Right lobe of liver (tissue), 6 donors: ENCODE data around the gene DNAH8. TPM values are rescaled to one million over a fixed set of nuclear protein-coding genes. Genes with fewer than 3 reads are reported as not detected.

Source experiments
- ATAC-seq, 4 donors: fragments of 200-7000 bp; cut with Tn5 transposase; one replicate each; pipeline ENCODE4 v1.9.1; 2020; ENCODE audit warnings: mild to moderate bottlenecking in 4 of 4, moderate library complexity in 4 of 4
- DNase-seq, 3 donors: peaks; one replicate each; pipeline ENCODE4 v3.0.0-alpha.2; 2020
- H3K27ac ChIP-seq, 3 donors: fragments of 200-600 bp; one replicate each; pipeline ENCODE4 v1.8.0; 2022
- H3K27me3 ChIP-seq, 2 donors: fragments of 200-600 bp; one replicate each; pipeline ENCODE4 v1.8.0; 2022
- H3K36me3 ChIP-seq, 4 donors: fragments of 200-600 bp; sonication (generic) in 1 of 4; one replicate each; pipeline versions ENCODE4 v1.5.1 to v1.8.0; 2017 to 2022; ENCODE audit warnings: control low read depth in 1 of 4
- H3K4me1 ChIP-seq, 4 donors: fragments of 200-600 bp; sonication (generic) in 1 of 4; one replicate each; pipeline versions ENCODE4 v1.5.1 to v1.8.0; 2017 to 2022; ENCODE audit warnings: control low read depth in 1 of 4
- H3K4me3 ChIP-seq, 3 donors: fragments of 200-600 bp; one replicate each; pipeline ENCODE4 v1.8.0; 2022
- H3K9me3 ChIP-seq, 4 donors: fragments of 200-600 bp; sonication (generic) in 1 of 4; one replicate each; pipeline versions ENCODE4 v1.5.1 to v1.8.0; 2017 to 2022; ENCODE audit warnings: control low read depth in 1 of 4
- POLR2A ChIP-seq: fragments of 450-650 bp; IDR thresholded peaks from one replicate; pipeline ENCODE4 v1.6.1; 2017; ENCODE audit warnings: antibody characterized with exemption, mild to moderate bottlenecking
- whole genome bisulfite sequencing: methylation state at CpG from one replicate; pipeline ENCODE4 v1.1.6; 2018; ENCODE audit warnings: low coverage, low lambda C conversion rate; ENCODE audit not compliant: insufficient coverage; ENCODE audit errors: missing lambda C conversion rate; 5-methylcytosine and 5-hydroxymethylcytosine counted together
- intact Hi-C, 2 donors: fragments of 100-400 bp; cut with DNase I; formaldehyde crosslinking; loops; one replicate each; pipeline versions ENCODE4 v1.11.2 to v1.14.1; 2022
- total RNA-seq, 6 experiments: library from RNA; depleted of rRNA in 2 of 6; stranded (reverse); fragments of >200 nt in 2 of 6; fragmentation: NEBNext Ultra II Directional in 3 of 6; extraction: Animal tissue kit (Norgen Biotek cat#: 25700) in 3 of 6; gene quantifications; one replicate each; pipeline versions ENCODE4 v1.1.0 to v1.2.4, GENCODE V29; 2016 to 2023
- TF ChIP-seq, protein P1 (sequence below), 4 donors: fragments of 200-600 bp in 3 of 4; fragments of 450-650 bp in 1 of 4; IDR thresholded peaks; one replicate each; pipeline versions ENCODE4 v1.5.1 to v1.8.0; 2016 to 2022; ENCODE audit warnings: antibody characterized with exemption in 4 of 4, mild to moderate bottlenecking in 2 of 4
- donor health status: DM: no; HTN: yes; CAD: no.
- donor health status: DM: no; HTN: no; CAD: no.
- donor health status: DM: no; HTN: no; CAD: no.
- donor health status: DM: no; HTN: yes; CAD: no.
- donor health status: DM: no; HTN: yes; CAD: no.

Gene DNAH8
- total RNA-seq, 6 experiments from 2014 or later, result 0.02 TPM; not detected in 5

DNA sequence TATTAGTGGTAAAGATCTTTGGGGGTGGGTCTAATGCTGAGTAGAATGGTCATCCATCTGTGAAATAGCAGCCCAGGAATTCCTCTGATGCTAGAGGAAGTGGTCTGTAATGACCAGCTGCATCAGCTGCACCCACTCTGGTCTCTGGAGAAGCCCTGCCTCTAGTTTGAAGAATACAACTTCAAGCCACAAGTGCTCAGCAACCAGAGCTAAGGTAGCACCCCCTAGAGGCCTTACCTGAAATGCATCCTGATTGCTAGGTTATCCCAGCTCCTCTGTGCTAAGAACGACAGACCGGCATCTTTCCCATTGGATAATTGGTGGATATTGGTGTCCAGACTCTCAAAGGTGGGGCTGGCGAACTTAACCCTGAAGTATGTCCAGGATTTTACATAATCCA is 58.2 kb downstream of the DNAH8 start:
- 82% methylated on average over 3 of the region's 3 CpGs for WGBS
- H3K27ac ChIP-seq, result no peak overlapping the region
- ATAC-seq (peak in 1 of 4 donors; percentile 46), DNase-seq (no peak)
- no peaks in the 10 kb centered on the region for H3K27me3 ChIP-seq
- no peaks in the 10 kb centered on the region for H3K36me3 ChIP-seq
- TF ChIP-seq POLR2A, result no peak
- TF ChIP-seq, protein P1, sequence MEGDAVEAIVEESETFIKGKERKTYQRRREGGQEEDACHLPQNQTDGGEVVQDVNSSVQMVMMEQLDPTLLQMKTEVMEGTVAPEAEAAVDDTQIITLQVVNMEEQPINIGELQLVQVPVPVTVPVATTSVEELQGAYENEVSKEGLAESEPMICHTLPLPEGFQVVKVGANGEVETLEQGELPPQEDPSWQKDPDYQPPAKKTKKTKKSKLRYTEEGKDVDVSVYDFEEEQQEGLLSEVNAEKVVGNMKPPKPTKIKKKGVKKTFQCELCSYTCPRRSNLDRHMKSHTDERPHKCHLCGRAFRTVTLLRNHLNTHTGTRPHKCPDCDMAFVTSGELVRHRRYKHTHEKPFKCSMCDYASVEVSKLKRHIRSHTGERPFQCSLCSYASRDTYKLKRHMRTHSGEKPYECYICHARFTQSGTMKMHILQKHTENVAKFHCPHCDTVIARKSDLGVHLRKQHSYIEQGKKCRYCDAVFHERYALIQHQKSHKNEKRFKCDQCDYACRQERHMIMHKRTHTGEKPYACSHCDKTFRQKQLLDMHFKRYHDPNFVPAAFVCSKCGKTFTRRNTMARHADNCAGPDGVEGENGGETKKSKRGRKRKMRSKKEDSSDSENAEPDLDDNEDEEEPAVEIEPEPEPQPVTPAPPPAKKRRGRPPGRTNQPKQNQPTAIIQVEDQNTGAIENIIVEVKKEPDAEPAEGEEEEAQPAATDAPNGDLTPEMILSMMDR (IDR thresholded peaks at IDR 0.05), result peak in 3 of 4 donors; percentile 18 to 42 (median 29)
- no peak overlapping the region for H3K4me3 ChIP-seq
- intact Hi-C loops, result no loop called here
- no peaks in the 10 kb centered on the region for H3K4me1 ChIP-seq
- no peaks in the 10 kb centered on the region for H3K9me3 ChIP-seq

DNA sequence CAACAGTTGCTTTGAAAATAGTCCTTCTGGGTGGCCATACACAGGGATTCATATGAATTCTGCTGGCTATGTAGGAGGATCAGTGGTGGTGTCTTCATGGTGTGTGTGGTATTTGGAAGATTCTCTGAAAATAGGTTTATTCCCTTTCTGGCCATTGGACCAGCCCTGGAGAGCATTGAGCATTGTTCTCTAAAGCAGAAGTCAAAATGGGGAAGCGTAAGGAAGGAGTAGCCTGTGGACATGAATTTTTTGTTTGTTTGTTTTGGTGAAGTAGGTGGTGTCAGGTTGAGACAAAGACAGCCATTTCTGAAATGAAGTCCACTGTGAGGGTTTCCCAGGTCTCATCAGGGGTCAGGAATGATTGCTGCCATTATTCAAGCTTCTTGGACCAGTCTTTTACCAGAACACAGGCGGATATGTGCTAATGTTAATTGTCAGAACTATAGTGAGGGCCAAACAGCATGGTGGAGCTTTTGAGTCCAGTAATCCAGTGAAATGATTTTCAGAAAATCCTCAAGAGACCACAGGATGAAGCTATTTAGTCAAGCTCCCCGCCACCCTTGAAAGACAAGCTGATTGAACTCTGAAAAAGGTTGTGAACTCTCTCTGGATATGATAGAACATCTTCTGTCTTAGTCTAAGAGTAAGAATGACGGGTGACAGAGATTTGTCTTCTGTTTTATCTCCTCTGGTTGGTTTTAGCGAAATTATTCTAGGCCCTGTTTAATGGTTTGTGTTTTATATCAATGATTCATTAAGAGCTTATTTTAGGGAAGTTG is 60.0 kb downstream of the DNAH8 start:
- TF ChIP-seq, protein P1 (IDR thresholded peaks at IDR 0.05), result no peak
- TF ChIP-seq POLR2A, result no peak
- 79% methylated on average over 4 of the region's 5 CpGs for WGBS
- peak in 1 of 4 donors; percentile 25 for ATAC-seq

DNA sequence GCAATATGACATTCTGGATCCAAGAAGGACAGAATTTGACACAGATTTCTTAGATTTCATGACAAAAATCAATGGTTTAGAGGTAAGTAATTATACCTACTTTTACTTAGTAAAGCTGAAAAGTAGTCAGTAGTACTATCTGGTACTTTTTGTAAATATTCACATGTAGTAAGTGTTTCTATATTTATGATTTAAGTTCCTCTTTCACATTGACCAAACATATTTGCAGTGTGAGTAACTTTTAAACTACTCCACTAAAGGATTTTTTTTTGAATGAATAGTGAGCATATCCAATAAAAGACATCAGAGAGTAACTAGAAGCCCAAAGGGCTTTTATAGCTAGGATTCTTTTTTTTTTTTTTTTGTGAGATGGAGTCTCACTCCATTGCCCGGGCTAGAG is 60.8 kb downstream of the DNAH8 start:
- Histone ChIP-seq H3K4me1 (no peaks in the 10 kb centered on the region), H3K27ac (no peak overlapping the region), H3K9me3 (no peaks in the 10 kb centered on the region), H3K27me3 (no peaks in the 10 kb centered on the region), H3K4me3 (no peak overlapping the region), H3K36me3 (no peaks in the 10 kb centered on the region)
- TF ChIP-seq, protein P1 (IDR thresholded peaks at IDR 0.05), result no peak
- no peak for TF ChIP-seq POLR2A
- intact Hi-C loops, result no loop called here
- ATAC-seq (no peak), DNase-seq (no peak)
- WGBS, result 71% methylated on average over 1 of the region's 1 CpG

More for the DNA sequence above, 60.0 kb downstream of the DNAH8 start:
- H3K9me3 ChIP-seq, result no peaks in the 10 kb centered on the region
- H3K36me3 ChIP-seq, result no peaks in the 10 kb centered on the region
- no peak for DNase-seq
- H3K27me3 ChIP-seq, result no peaks in the 10 kb centered on the region
- H3K4me3 ChIP-seq, result no peak overlapping the region
- no peaks in the 10 kb centered on the region for H3K4me1 ChIP-seq
- intact Hi-C loops, result no loop called here
- H3K27ac ChIP-seq, result no peak overlapping the region

DNA sequence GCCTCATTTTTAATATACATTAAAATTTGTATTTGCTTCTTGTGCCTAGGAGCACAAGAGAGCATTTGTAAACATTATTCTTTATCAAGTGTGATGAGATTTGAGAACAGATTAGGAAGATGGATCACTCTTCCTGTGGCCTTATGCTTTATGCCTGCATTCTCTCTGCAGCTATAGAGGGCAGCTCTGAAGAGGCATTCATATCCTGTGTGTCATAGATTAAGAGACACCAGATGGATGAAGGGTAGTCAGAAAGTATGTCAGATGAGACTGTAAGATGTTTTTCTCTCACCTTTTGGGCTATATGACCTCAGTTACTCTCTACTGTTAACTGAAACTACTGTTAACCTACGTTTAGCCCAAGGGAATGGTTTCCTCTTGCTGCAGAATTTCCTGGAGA is 61.4 kb downstream of the DNAH8 start:
- DNase-seq (no peak), ATAC-seq (no peak)
- no peaks in the 10 kb centered on the region for H3K36me3 ChIP-seq
- intact Hi-C loops, result no loop called here
- H3K27me3 ChIP-seq, result no peaks in the 10 kb centered on the region
- 31% methylated on average over 1 of the region's 1 CpG for WGBS
- H3K4me1 ChIP-seq, result no peaks in the 10 kb centered on the region
- H3K27ac ChIP-seq, result no peak overlapping the region
- no peaks in the 10 kb centered on the region for H3K9me3 ChIP-seq
- TF ChIP-seq POLR2A, result no peak
- TF ChIP-seq, protein P1 (IDR thresholded peaks at IDR 0.05), result no peak
- H3K4me3 ChIP-seq, result no peak overlapping the region
